Right kidney (tissue), 1 donor: ENCODE results near the gene B9D1.

Experiments used
- DNase-seq: peaks from one replicate; pipeline ENCODE4 v3.0.0-alpha.2; 2016

B9D1 gene

DNA sequence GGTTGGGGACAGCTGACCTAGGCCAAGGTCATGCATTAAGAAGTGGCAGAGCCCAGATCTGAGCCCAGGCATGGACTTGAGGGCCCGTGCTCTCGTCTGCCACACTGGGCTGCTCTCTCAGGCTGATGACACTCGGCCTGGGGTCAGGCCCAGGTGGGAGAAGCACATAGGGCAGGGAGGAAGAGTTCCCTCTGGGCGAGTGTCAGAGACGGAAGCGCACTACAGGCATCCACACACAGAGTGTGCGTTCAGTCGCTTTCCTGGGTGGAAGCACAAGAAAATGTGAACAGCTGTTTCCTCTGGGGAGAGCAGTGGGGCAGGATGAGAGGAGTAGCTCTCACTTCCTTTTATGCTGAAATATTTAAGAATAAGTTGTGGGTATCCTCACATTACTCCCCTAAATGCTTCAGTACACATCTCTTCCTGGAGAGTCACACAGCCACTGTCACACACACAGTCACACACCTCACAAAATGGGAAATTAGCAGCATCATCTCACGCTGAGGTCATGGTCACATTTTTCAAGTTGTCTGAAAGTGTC is 59.7 kb downstream of the B9D1 start:
- DNase-seq, result no peak

DNA sequence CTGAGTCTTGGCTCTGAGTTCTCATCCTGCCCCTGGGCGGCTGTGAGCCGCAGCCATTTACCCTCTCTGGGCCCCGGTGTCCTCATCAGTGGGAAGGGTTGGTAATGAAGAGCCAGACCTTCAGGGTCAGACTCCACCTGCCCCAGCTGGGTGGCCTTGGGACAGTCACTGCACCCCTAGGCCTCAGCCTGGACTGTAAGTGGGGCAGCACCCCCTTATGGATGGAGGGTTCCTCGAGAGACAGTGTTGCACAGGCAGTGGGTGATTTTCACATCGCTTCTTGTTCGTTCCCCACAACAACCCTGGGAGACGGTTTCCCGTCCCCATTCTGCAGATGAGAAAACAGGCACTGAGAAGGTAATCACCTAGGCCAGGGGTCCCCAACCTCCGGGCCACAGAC is 60.5 kb downstream of the B9D1 start:
- no peak for DNase-seq

DNA sequence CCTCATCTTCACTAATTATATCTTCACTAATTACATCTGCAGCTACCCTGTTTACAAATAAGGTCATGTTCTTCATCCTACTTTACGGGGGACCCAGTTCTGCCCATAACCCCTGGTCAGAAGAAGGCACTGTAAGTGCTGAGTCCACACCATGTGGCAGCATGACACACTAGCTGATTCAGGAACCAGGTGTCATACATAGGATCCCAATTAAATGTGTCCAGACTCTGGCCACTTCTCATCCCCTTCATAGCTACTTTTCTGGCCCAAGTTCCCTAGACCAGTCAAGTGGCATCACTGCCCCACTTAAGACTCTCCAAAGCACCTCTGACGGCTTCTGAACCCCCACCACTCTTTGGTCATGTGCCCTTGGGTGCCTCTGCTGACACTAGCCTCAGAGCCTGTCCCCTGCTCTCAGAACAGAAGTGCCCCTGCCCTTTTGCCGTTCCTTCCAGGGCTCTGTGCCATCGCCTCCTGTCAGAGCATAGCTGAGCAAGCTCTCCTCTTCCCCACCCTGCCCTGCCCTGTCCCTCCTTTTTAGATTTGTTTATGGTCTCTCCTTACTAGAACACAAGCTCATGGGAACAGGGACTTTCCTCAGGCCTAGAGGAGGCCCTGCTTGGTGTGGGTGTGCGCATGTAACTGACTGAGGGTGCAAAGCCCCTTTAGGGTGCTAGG is 61.1 kb downstream of the B9D1 start:
- DNase-seq, result no peak

GRCh38 chr17:19299866-19300265 is 62.7 kb downstream of the B9D1 start:
- DNase-seq, result no peak

DNA sequence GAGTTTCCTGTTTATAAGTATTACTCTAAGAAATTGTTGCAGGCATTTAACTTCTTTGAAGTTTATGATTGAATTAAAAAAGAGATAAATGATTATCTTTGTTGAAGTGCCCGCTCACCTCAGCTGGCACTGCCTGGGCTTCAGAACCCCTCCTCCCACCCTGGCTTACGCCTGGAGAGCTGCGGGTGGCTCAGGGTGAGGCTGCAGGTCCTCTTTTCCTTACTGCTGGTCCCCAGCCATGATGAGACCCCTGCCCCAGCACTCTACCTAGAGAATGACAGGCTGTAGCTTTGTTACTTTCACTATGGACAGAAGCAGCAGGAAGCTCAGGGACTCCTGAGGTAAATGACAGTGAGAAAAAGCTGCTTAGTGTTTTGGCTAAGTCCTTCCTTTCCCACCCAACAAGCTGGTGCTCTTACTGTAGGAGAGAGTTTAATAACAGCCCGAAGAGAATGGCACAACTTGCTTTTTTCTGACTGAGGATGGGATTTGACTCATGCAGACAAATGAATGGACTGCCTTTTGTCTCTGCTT is 63.2 kb downstream of the B9D1 start:
- DNase-seq, result no peak

DNA sequence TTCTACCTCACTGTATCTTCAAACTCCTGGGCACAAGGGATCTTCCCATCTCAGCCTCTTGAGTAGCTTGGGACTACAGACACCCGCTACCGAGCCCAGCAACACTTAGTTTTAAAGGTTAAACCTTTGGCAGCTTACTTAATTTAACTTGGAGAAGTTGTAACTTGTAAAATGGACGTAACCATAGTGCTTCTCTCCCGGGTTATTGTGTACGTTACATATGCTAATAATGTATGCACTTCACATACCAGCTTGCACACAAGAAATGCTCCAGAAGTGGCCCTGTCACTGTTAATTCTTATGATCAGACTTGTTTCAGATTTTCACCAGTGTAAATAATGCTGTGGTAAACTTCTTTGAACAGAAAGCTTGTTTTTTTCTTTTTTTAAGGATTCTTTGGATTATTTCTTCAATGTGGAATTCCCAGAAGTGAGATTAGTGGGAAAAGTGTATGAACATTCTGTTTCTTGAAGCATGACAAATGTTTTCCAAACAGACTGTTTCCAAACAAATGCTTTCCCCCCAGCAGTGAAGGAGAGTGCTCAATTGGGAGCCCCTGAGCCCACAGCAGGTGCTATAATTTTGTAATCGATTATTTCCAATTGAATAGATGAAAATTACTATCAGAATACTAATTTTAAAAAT is 63.8 kb downstream of the B9D1 start:
- DNase-seq, result no peak

DNA sequence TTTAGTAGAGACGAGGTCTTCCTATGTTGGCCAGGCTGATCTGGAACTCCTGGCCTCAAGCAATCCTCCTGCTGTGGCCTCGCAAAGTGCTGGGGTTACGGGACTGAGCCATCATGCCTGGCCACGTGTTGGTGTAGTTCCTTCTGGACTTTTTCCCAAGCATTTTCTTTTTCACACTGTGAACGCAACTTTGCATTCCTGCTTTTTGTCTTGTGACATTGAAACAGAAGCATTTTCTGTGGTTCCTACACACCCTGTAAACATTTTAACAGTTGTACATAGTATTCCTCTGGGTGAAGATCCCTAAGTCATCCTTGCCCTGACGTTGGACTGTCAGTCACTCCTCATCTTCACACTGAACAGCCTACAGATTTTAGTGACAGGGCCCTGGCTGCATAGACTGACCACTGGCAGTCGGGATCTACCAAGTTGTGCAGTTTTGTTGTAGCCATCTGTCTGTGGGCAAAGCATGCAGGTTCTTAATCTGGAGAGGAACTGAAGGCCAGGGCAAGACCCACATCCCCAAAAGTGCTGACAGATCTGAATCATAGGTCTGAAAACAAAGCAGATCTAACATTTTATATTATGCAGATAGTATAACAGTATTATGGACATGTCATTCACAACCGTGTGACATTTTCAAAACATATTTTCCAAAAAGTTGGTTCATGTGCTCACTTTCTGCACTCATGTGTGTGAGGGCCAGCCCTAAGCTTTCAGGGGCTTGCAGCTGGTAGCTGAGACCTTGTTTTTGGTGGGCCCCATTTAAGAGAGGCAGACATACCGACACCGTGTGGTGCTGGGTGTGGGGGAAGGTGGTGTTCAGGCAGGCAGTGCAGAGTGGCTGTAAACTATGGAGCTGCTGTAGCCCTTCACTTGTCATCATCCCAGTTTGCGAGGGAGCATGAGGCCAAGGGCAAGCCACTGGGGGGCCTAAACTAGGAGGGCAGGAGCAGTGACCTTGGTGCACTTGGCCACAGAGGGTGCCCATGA is 65.4 kb downstream of the B9D1 start:
- DNase-seq, result no peak

DNA sequence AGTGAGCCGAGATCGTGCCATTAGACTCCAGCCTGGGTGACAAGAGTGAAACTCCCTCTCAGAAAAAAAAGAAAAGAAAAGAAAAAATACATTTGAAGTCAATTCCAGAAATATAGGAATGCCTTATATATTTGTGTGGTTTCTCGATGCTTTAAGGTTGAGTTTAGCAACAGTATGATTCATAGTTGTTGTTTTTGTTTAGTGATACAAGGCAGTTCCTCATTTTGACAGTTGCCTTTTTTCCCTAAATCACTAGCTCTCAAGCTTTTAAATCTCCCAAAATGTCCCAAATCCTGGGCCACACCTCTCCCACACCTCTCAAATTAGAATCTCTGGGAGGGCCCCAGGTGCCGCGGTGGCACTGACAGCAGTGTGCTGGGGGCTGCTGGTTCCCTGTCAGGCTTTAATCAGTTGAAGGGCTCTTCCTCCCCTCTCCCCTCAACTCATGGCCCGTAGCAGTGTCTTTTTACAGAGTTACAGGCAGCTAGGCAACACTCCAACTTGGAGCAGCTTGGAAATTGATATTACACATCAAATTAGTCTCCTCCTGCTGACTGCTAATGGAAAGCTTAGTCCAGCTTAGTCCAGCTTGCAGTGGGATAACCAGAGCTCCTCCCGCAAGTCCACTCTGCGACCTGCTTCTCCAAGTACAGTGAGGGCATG is 66.9 kb downstream of the B9D1 start:
- no peak for DNase-seq

DNA sequence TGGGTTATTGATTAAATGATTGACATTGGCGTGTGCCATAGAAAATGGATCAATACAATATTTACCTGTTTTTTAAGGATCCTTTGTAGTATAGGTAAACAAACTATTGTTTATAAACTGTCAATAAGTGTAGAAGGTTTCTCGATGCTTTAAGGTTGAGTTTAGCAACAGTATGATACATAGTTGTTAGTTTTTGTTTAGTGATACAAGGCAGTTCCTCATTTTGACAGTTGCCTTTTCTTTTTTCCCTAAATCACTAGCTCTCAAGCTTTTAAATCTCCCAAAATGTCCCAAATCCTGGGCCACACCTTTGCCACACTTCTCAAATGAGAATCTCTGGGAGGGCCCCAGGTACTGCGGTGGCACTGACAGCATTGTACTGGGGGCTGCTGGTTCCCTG is 68.1 kb downstream of the B9D1 start:
- DNase-seq, result no peak
